LNCaP clone FGC (cell line): ENCODE measurements around the gene WBP11.
A peak's percentile ranks its signal among the peaks of the same experiment; 100 is the strongest.

Experiments used
- DNase-seq: peaks from one replicate; pipeline ENCODE4 v3.0.0-alpha.2; 2011; ENCODE audit warnings: low read depth
- H3K4me3 ChIP-seq: 2 replicates; pipeline ENCODE4 v1.5.1; 2011; ENCODE audit warnings: mild to moderate bottlenecking, low read depth, low read length, control low read depth
- TF ChIP-seq, protein P1 (sequence below): IDR thresholded peaks from 2 replicates; pipeline ENCODE4 v1.5.1; 2012; ENCODE audit warnings: mild to moderate bottlenecking; ENCODE audit not compliant: control insufficient read depth, insufficient read depth; ENCODE audit errors: extremely low read depth

WBP11 gene

DNA sequence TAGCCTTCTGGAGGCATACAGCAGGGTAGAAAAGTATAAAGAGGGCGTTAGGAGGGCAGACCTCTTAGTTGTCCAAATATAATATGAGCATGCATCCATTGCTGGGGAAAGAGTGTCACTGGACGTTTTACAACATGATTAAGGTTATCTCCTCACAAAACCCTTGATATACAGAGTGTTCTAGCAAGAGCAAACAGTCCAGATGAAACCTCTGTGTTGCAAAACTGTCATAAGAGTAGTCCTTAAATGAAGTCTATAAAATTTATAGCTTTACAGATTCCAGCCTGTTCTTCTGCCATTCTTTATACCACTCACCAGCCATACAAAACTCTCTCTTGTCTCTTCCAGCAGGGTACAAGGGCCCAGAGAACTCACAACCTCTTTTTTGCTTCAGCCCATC lies 21.7 kb downstream of the WBP11 start:
- TF ChIP-seq, protein P1, sequence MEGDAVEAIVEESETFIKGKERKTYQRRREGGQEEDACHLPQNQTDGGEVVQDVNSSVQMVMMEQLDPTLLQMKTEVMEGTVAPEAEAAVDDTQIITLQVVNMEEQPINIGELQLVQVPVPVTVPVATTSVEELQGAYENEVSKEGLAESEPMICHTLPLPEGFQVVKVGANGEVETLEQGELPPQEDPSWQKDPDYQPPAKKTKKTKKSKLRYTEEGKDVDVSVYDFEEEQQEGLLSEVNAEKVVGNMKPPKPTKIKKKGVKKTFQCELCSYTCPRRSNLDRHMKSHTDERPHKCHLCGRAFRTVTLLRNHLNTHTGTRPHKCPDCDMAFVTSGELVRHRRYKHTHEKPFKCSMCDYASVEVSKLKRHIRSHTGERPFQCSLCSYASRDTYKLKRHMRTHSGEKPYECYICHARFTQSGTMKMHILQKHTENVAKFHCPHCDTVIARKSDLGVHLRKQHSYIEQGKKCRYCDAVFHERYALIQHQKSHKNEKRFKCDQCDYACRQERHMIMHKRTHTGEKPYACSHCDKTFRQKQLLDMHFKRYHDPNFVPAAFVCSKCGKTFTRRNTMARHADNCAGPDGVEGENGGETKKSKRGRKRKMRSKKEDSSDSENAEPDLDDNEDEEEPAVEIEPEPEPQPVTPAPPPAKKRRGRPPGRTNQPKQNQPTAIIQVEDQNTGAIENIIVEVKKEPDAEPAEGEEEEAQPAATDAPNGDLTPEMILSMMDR, result no peak
- no peak for DNase-seq
- no peak overlapping the region for H3K4me3 ChIP-seq

- no peak overlapping the region for H3K4me3 ChIP-seq
- DNase-seq, result no peak
- TF ChIP-seq, protein P1, result no peak
These were observed 22.4 kb downstream of the WBP11 start for GRCh38 chr12:14780859-14781258.

DNA sequence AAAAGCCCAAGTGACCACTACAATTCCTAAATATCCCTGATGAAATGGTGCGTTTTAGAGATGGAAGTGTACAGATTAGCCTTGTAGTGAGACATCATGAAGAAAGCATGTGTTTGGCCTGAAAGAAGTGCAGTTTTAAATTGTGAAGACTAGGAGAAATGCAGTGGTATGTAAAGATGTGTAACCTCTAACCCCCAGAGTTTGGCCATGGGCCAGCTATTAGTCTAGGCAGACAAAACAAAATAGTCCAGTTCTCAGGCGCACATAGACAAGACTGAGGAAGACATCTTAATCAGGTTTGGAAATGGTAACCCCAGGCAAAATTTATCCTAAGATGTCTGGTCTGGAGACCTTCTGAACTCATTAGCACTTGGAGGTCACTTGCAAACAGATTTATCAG lies 23.4 kb downstream of the WBP11 start:
- DNase-seq, result no peak
- no peak overlapping the region for H3K4me3 ChIP-seq
- TF ChIP-seq, protein P1, result no peak

DNA sequence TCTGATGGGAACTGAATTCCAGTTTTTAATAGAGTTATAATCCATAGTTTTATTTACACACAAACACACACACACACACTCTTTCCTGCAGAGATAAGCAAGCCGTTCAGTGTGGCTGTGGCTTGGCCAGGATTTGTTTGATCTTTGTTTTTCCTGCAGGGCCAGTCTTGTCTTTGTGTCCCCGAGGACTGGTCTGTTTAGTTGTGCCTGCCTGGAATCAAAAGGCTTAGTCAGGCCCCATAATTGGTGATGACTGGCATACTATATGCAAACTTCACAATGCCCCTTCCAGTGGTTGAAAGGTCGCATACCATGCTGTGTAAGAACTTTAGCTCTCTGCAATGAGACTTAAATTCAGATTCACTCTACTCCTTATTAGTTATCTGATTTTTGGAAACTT lies 26.0 kb downstream of the WBP11 start:
- peak; percentile 97 for DNase-seq
- H3K4me3 ChIP-seq, result no peak overlapping the region; the same call in 1 of the 2 replicates
- TF ChIP-seq, protein P1, result no peak

- DNase-seq, result no peak
- TF ChIP-seq, protein P1, result peak; percentile 39
- peak overlapping the region; percentile 78 for H3K4me3 ChIP-seq
These were observed 26.9 kb downstream of the WBP11 start for GRCh38 chr12:14776236-14776961.

- DNase-seq, result no peak
- TF ChIP-seq, protein P1, result no peak
- H3K4me3 ChIP-seq, result peak overlapping the region; percentile 78
These were observed 27.7 kb downstream of the WBP11 start for GRCh38 chr12:14775636-14775980.
